GM12878 (cell line): ENCODE results near the gene LKAAEAR1. TPM values are rescaled to one million over a fixed set of nuclear protein-coding genes. Genes with fewer than 3 reads are reported as not detected.

Experiments used
- DPF2 ChIP-seq: fragments of 450-650 bp; IDR thresholded peaks from 2 replicates; pipeline ENCODE4 v1.6.1; 2017; ENCODE audit warnings: mild to moderate bottlenecking
- EP300 ChIP-seq, 2 experiments: fragments of 150-350 bp in 1 of 2; IDR thresholded peaks; 2 replicates each; pipeline ENCODE4 v1.6.1; 2011 to 2012; ENCODE audit warnings: low read depth in 2 of 2, low read length in 2 of 2, borderline replicate concordance in 1 of 2, improper control_type of control experiment in 1 of 2, inconsistent platforms in 1 of 2; ENCODE audit not compliant: control insufficient read depth in 1 of 2
- GATAD2B ChIP-seq: fragments of 450-650 bp; conservative IDR thresholded peaks from 2 replicates; pipeline ENCODE4 v1.6.1; 2017; ENCODE audit warnings: low read depth, mild to moderate bottlenecking, moderate library complexity
- IKZF1 ChIP-seq: fragments of 450-650 bp; conservative IDR thresholded peaks from 2 replicates; pipeline ENCODE4 v1.6.1; 2017; ENCODE audit warnings: antibody characterized with exemption, mild to moderate bottlenecking
- NR2F1 ChIP-seq: fragments of 450-650 bp; conservative IDR thresholded peaks from 2 replicates; pipeline ENCODE4 v1.6.1; 2017; ENCODE audit warnings: mild to moderate bottlenecking
- SMC3 ChIP-seq: IDR thresholded peaks from 2 replicates; pipeline ENCODE4 v1.6.1; 2011; ENCODE audit warnings: low read length, improper control_type of control experiment, borderline replicate concordance
- SUZ12 ChIP-seq: fragments of 200-600 bp; sonication (generic); IDR thresholded peaks from one replicate; pipeline ENCODE4 v1.6.1; 2018; ENCODE audit warnings: antibody characterized with exemption, mild to moderate bottlenecking; ENCODE audit not compliant: unreplicated experiment
- polyA plus RNA-seq, 11 experiments: library from polyadenylated mRNA; depleted of rRNA in 4 of 11; unstranded in 6 of 11; stranded (reverse) in 5 of 11; fragments of >200 nt; fragmentation: Nextera tagmentation in 4 of 11; fragmentation: Illumina TruSeq in 1 of 11; extraction: Ambion mirVana in 4 of 11; extraction: Trizol in 1 of 11; gene quantifications; 1 replicate in 1 of 11; 2 replicates in 10 of 11; pipeline versions ENCODE4 v1.2.1 to v1.2.3, GENCODE V29; 2011 to 2016; ENCODE audit warnings: inconsistent platforms in 2 of 11, missing spikeins in 2 of 11, low read depth in 1 of 11
- total RNA-seq, 4 experiments: library from RNA; depleted of rRNA in 3 of 4; stranded (reverse); fragments of >200 nt in 3 of 4; fragmentation: Illumina TruSeq in 1 of 4; extraction: Trizol in 1 of 4; gene quantifications; 2 replicates each; pipeline versions ENCODE4 v1.2.1 to v1.2.3, GENCODE V29; 2013 to 2021
- TF ChIP-seq, protein P1 (sequence below), 3 experiments: IDR thresholded peaks in 2 of 3; conservative IDR thresholded peaks in 1 of 3; 2 replicates each; pipeline ENCODE4 v1.5.1; 2011; ENCODE audit warnings: low read depth in 3 of 3, low read length in 3 of 3, mild to moderate bottlenecking in 3 of 3, control low read depth in 2 of 3, moderate library complexity in 2 of 3, inconsistent platforms in 1 of 3, mixed read lengths in 1 of 3; ENCODE audit not compliant: control insufficient read depth in 2 of 3, insufficient read depth in 1 of 3; ENCODE audit errors: extremely low read depth in 1 of 3
- TF ChIP-seq, protein P2 (sequence below): fragments of 450-650 bp; formaldehyde crosslinking; IDR thresholded peaks from 2 replicates; pipeline ENCODE4 v1.4.0; 2020; ENCODE audit warnings: mild to moderate bottlenecking, moderate library complexity
- TF ChIP-seq, protein P3 (sequence below): IDR thresholded peaks from 2 replicates; pipeline ENCODE4 v1.6.1; 2011; ENCODE audit warnings: borderline replicate concordance, low read depth, mild to moderate bottlenecking, moderate library complexity, low read length; ENCODE audit not compliant: insufficient read depth, poor library complexity, severe bottlenecking
- TF ChIP-seq, protein P4 (sequence below): fragments of 150-350 bp; IDR thresholded peaks from 2 replicates; pipeline ENCODE4 v1.6.1; 2014; ENCODE audit warnings: mild to moderate bottlenecking, low read depth, low read length

The LKAAEAR1 gene
- total and polyA plus RNA-seq, 10 of the 15 experiments (the other 5 are each of a cell fraction or from before 2014, with no cell fraction given) = not detected

DNA sequence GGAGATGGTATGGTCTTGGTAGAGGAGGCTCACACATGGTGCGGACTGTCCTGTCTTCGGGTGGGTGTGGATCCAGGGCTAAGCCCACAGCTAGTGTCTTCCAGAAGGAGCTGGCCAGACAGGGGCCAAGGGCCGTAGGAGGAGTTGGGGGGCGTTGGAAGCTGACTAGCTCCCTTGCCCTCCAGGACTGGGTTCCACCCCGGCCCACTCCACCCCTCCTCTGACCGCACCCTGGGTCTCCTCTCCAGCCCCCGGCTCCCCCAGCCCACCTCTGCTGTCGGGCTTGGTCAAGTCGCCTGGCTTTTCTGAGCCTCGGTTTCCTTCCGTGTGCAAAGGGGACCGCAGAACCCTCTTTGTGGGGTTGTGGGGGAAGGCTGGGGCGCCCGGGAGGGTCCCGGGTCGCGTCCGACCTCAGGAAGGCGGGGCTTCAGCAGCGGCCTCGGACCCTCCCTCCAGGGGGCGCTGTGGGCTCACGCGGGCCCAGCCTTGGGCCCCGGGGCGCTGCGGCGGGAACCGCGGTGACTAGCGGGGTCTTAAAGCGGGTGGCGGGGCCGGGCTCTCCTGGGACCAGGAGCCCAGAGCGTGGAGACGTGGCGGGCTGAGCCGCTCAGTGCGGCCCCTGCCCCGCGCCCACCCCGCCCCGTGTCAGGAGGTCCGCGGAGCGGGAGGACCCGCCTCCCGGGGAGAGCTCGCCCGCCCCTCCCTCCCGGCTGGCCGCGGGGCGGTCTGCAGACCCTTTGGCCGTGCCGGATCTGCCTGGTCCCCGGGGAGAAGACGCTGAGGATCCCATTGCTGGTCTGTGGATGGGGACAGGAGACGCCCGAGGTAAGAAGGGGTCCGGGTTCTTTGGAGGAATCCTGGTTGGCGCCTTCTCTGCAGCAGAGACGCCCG lies 17.8 kb upstream of the LKAAEAR1 start (continued):
- TF ChIP-seq DPF2 (0 out of 2 replicates have a peak, but pooled peaks have one; percentile 42), SMC3 (peak; percentile 19; the same call in 1 of the 2 replicates), GATAD2B (peak; percentile 84; the same call in 1 of the 2 replicates), EP300 (IDR thresholded peaks at IDR 0.05; ENCODE audit: borderline replicate concordance in 1 of 2, control insufficient read depth in 1 of 2, low read depth in 2 of 2, low read length in 2 of 2) (no peak), NR2F1 (peak; percentile 43), SUZ12 (peak; percentile 81), IKZF1 (peak; percentile 43; the same call in 1 of the 2 replicates)
- TF ChIP-seq, protein P1, sequence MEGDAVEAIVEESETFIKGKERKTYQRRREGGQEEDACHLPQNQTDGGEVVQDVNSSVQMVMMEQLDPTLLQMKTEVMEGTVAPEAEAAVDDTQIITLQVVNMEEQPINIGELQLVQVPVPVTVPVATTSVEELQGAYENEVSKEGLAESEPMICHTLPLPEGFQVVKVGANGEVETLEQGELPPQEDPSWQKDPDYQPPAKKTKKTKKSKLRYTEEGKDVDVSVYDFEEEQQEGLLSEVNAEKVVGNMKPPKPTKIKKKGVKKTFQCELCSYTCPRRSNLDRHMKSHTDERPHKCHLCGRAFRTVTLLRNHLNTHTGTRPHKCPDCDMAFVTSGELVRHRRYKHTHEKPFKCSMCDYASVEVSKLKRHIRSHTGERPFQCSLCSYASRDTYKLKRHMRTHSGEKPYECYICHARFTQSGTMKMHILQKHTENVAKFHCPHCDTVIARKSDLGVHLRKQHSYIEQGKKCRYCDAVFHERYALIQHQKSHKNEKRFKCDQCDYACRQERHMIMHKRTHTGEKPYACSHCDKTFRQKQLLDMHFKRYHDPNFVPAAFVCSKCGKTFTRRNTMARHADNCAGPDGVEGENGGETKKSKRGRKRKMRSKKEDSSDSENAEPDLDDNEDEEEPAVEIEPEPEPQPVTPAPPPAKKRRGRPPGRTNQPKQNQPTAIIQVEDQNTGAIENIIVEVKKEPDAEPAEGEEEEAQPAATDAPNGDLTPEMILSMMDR (IDR thresholded peaks at IDR 0.05 in 2 of 3, conservative IDR thresholded peaks at IDR 0.05 in 1 of 3; ENCODE audit: control insufficient read depth in 2 of 3, extremely low read depth in 1 of 3, insufficient read depth in 1 of 3, low read depth in 3 of 3, low read length in 3 of 3) = peak; percentile 60 to 83 (median 76)
- TF ChIP-seq, protein P2, sequence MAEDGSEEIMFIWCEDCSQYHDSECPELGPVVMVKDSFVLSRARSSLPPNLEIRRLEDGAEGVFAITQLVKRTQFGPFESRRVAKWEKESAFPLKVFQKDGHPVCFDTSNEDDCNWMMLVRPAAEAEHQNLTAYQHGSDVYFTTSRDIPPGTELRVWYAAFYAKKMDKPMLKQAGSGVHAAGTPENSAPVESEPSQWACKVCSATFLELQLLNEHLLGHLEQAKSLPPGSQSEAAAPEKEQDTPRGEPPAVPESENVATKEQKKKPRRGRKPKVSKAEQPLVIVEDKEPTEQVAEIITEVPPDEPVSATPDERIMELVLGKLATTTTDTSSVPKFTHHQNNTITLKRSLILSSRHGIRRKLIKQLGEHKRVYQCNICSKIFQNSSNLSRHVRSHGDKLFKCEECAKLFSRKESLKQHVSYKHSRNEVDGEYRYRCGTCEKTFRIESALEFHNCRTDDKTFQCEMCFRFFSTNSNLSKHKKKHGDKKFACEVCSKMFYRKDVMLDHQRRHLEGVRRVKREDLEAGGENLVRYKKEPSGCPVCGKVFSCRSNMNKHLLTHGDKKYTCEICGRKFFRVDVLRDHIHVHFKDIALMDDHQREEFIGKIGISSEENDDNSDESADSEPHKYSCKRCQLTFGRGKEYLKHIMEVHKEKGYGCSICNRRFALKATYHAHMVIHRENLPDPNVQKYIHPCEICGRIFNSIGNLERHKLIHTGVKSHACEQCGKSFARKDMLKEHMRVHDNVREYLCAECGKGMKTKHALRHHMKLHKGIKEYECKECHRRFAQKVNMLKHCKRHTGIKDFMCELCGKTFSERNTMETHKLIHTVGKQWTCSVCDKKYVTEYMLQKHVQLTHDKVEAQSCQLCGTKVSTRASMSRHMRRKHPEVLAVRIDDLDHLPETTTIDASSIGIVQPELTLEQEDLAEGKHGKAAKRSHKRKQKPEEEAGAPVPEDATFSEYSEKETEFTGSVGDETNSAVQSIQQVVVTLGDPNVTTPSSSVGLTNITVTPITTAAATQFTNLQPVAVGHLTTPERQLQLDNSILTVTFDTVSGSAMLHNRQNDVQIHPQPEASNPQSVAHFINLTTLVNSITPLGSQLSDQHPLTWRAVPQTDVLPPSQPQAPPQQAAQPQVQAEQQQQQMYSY = no peak
- TF ChIP-seq, protein P3, sequence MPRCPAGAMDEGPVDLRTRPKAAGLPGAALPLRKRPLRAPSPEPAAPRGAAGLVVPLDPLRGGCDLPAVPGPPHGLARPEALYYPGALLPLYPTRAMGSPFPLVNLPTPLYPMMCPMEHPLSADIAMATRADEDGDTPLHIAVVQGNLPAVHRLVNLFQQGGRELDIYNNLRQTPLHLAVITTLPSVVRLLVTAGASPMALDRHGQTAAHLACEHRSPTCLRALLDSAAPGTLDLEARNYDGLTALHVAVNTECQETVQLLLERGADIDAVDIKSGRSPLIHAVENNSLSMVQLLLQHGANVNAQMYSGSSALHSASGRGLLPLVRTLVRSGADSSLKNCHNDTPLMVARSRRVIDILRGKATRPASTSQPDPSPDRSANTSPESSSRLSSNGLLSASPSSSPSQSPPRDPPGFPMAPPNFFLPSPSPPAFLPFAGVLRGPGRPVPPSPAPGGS = no peak
- TF ChIP-seq, protein P4, sequence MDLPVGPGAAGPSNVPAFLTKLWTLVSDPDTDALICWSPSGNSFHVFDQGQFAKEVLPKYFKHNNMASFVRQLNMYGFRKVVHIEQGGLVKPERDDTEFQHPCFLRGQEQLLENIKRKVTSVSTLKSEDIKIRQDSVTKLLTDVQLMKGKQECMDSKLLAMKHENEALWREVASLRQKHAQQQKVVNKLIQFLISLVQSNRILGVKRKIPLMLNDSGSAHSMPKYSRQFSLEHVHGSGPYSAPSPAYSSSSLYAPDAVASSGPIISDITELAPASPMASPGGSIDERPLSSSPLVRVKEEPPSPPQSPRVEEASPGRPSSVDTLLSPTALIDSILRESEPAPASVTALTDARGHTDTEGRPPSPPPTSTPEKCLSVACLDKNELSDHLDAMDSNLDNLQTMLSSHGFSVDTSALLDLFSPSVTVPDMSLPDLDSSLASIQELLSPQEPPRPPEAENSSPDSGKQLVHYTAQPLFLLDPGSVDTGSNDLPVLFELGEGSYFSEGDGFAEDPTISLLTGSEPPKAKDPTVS = no peak; the same call in 1 of the 2 replicates
